Activated CD8-positive, alpha-beta memory T cell treated with anti-CD3 and anti-CD28 coated beads for 24 hours (primary cell): ENCODE data around the gene CCDC187.

Experiments used
- DNase-seq: peaks from one replicate; pipeline ENCODE4 v3.0.0-alpha.2; 2020

CCDC187 gene

GRCh38 chr9:136265561-136266355 is 38.1 kb downstream of the CCDC187 start:
- DNase-seq = no peak

GRCh38 chr9:136264441-136265405 is 39.2 kb downstream of the CCDC187 start:
- DNase-seq = no peak

- DNase-seq = no peak
Measured at GRCh38 chr9:136264031-136264430, 39.9 kb downstream of the CCDC187 start.

- no peak for DNase-seq
Measured at GRCh38 chr9:136262671-136263178, 41.2 kb downstream of the CCDC187 start.

GRCh38 chr9:136261686-136262430 is 42.0 kb downstream of the CCDC187 start:
- DNase-seq = no peak

GRCh38 chr9:136260936-136261472 is 42.9 kb downstream of the CCDC187 start:
- DNase-seq = no peak

GRCh38 chr9:136260521-136260920 is 43.4 kb downstream of the CCDC187 start:
- no peak for DNase-seq

- no peak for DNase-seq
Measured at GRCh38 chr9:136259836-136260235, 44.1 kb downstream of the CCDC187 start.

GRCh38 chr9:136259517-136259813 is 44.4 kb downstream of the CCDC187 start:
- no peak for DNase-seq

GRCh38 chr9:136258786-136259516 is 44.9 kb downstream of the CCDC187 start:
- no peak for DNase-seq

- no peak for DNase-seq
Measured at GRCh38 chr9:136258299-136258625, 45.6 kb downstream of the CCDC187 start.

GRCh38 chr9:136257381-136258298 is 46.3 kb downstream of the CCDC187 start:
- DNase-seq = no peak

- DNase-seq = no peak
Measured at GRCh38 chr9:136255896-136256890, 47.7 kb downstream of the CCDC187 start.

- no peak for DNase-seq
Measured at GRCh38 chr9:136255166-136255538, 48.7 kb downstream of the CCDC187 start.

GRCh38 chr9:136254381-136255165 is 49.3 kb downstream of the CCDC187 start:
- no peak for DNase-seq

GRCh38 chr9:136253246-136254130 is 50.4 kb downstream of the CCDC187 start:
- DNase-seq = no peak

GRCh38 chr9:136252846-136253245 is 51.0 kb downstream of the CCDC187 start:
- DNase-seq = no peak

- no peak for DNase-seq
Measured at GRCh38 chr9:136252281-136252680, 51.6 kb downstream of the CCDC187 start.
